Transverse colon (tissue), 3 donors: ENCODE results near the gene CUL3.

Experiments used
- CTCF ChIP-seq, 5 experiments: fragments of 200-600 bp in 3 of 5; fragments of 450-650 bp in 2 of 5; sonication (generic) in 3 of 5; IDR thresholded peaks; 1 replicate in 2 of 5; 2 replicates in 3 of 5; pipeline ENCODE4 v1.5.1; 2016 to 2017; ENCODE audit warnings: antibody characterized with exemption in 5 of 5, inconsistent platforms in 3 of 5, mild to moderate bottlenecking in 2 of 5, moderate library complexity in 1 of 5
- POLR2A ChIP-seq: fragments of 450-650 bp; IDR thresholded peaks from one replicate; pipeline ENCODE4 v1.6.1; 2016; ENCODE audit warnings: antibody characterized with exemption, mild to moderate bottlenecking, moderate library complexity

- TF ChIP-seq POLR2A (no peak), CTCF (IDR thresholded peaks at IDR 0.05) (no peak)
These were observed 136.9 kb downstream of the CUL3 start for GRCh38 chr2:224448236-224448635.
